HCT116 (cell line): Measurements from ENCODE around the gene ZBBX.

ENCODE experiments used
- CTCF ChIP-seq, 3 experiments: fragments of 200-600 bp in 1 of 3; sonication (generic) in 1 of 3; IDR thresholded peaks in 2 of 3; conservative IDR thresholded peaks in 1 of 3; 2 replicates each; pipeline ENCODE4 v1.5.1; 2012 to 2017; ENCODE audit warnings: low read depth in 2 of 3, low read length in 2 of 3, antibody characterized with exemption in 1 of 3, borderline replicate concordance in 1 of 3, control low read depth in 1 of 3, mild to moderate bottlenecking in 1 of 3, mixed read lengths in 1 of 3, mixed run types in 1 of 3, moderate library complexity in 1 of 3; ENCODE audit not compliant: insufficient read depth in 1 of 3
- EZH2phosphoT487 ChIP-seq: fragments of 200-600 bp; IDR thresholded peaks from 2 replicates; pipeline ENCODE4 v1.6.1; 2018; ENCODE audit warnings: antibody characterized with exemption, borderline replicate concordance
- MAX ChIP-seq: IDR thresholded peaks from 2 replicates; pipeline ENCODE4 v1.6.1; 2012
- POLR2AphosphoS5 ChIP-seq: IDR thresholded peaks from 2 replicates; pipeline ENCODE4 v1.6.1; 2011; ENCODE audit warnings: mild to moderate bottlenecking, low read depth, low read length, moderate library complexity
- REST ChIP-seq: IDR thresholded peaks from 2 replicates; pipeline ENCODE4 v1.6.1; 2012; ENCODE audit warnings: low read depth
- YY1 ChIP-seq: IDR thresholded peaks from 2 replicates; pipeline ENCODE4 v1.6.1; 2011; ENCODE audit warnings: low read length, low read depth, moderate library complexity, mild to moderate bottlenecking; ENCODE audit not compliant: insufficient replicate concordance; ENCODE audit errors: extremely low read depth
- ZBTB33 ChIP-seq: IDR thresholded peaks from 2 replicates; pipeline ENCODE4 v1.6.1; 2011; ENCODE audit warnings: mild to moderate bottlenecking, low read length, moderate library complexity; ENCODE audit not compliant: insufficient replicate concordance; ENCODE audit errors: extremely low read depth

- no peak for TF ChIP-seq REST
- TF ChIP-seq YY1 = no peak
- TF ChIP-seq CTCF (IDR thresholded peaks at IDR 0.05 in 2 of 3, conservative IDR thresholded peaks at IDR 0.05 in 1 of 3; ENCODE audit: borderline replicate concordance in 1 of 3, insufficient read depth in 1 of 3, low read depth in 2 of 3, low read length in 2 of 3) = no peak
- no peak for TF ChIP-seq EZH2phosphoT487
- TF ChIP-seq MAX = no peak
- no peak for TF ChIP-seq ZBTB33
- no peak for TF ChIP-seq POLR2AphosphoS5
Observed at GRCh38 chr3:167372138-167372537, 8.0 kb downstream of the ZBBX start.
